ENCODE data around the gene RBM23.

Gene RBM23

DNA sequence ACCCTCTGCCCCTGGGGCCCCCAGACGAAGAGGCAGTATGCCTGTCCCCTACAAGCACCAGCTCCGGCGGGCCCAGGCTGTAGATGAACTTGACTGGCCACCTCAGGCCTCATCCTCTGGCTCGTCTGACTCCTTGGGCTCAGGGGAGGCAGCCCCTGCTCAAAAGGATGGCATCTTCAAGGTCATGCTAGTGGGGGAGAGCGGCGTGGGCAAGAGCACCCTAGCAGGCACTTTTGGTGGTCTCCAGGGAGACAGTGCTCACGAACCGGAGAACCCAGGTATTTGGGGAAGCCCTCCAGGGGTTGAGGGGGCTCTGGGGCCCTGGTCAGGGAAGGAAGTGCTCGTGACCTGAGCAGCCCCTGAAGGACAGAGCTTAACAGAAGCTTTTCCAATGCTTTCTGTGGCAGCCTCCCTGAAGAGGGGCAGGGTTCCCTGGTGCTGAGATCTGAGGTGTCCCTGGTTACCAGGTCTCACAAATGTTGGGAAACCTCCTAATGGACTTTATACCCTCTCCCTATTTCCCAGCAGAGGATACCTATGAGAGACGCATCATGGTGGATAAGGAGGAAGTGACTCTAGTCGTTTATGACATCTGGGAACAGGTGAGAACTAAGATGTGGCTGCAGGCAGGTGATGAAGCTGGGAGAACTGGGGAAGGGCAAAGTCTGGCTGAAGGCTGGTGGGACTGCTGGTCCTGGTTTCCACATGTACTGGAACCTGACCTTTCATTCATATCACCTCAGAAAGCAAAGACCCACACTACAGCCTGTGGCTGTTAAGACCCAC is 34.0 kb downstream of the RBM23 start:
- DNase-seq = no peak

DNA sequence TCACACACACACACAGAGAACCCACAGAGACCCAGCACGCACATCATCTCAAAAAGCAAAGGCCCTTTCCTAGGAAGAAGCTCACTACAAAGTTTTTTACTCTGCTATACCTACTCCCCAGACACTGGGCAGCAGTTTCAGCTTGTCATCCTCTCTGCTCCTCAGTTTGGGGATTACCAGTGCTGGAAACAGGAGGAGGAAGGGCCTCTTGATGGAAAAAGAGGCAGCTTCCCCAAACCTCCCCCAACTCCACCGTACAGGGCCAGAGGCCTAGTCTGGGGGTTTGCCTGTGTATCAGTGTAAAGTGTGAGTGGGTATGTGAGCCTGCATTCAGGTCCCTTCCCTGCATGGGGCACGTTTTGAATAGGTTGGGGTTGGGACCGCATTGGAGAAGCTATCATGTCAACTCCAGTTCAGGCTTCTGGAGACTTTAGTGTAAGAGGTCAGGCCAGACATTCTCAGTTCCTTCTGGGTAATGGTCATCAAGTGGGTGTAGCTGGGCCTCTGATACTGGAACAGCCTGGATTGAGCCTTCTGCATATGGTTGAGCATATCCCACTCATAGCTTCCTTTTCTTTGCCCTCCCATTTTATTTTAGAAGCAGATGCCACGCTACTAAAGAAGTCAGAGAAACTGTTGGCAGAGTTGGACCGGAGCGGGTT is 34.7 kb downstream of the RBM23 start:
- no peak for DNase-seq

DNA sequence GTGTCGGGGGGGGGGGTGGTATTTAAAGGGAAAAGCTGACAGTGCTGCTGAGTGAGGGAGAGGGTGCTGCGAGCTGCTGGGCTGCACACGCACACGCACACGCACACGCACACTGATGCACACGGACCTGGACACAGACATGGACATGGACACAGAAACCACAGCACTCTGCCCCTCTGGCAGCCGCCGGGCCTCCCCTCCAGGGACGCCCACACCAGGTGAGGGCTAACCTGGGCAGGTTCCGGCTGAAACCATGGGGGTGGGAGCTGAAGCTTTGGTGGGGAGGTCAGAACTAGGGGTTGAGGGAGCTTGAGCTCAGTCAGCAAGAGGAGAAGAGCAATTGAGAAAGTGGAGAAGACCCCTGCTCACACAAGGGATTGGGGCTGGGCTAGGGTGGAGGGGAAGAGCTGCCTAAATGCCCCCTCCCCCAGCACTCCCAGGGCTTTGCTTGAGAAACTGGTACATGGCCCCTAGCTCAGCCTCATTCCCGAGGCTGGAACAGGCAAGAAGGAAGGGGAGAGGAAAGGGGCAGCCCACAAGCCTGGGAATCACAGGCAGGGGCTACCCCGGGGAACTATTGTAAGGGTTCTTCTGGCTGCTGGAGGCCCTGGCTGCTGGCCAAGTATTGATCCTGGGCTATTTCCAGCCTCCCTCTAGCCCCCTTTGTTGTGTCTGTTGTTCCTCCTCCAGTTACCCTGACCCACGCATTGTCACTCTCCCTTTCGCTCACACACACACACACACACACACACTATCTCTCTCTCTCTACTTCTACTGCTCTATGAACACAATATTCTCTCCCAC is 35.6 kb downstream of the RBM23 start, which contains the start of gene REM2:
Gene REM2 (plus strand): TSS at position 50 of the 804 bp plus-strand sequence. CDS start 66 bp downstream, at position 116.
- DNase-seq = no peak

DNA sequence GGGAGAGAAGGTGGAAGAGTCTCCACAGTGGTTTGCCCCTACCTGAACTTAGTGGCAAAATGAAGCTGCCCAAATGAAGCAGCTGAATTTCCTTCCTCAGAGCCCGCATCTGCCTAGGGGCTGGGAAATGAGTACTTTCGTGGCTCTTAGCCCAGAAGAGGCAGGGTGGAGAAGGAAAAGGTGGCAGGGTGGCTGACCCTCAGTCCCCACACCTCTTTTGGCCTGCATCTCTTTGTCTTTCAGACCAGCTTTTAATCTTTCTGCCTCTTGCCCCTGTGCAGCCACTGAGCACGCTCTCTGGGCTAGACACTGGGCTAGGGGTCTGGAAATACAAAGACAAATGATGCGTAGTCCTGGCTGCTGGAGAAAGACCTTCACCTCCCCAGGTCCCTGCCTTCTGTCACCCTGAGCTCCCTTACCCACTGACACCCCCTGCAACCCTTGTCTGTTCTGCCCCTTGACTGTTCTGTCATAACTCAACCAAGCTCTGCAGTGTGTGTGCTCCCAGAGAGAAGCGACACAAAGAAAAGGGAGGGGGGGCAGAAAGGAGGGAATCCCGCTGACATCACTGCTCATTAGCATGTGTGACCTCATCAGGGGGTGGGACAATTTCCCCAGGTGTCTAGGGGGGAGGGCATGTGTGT is 36.3 kb downstream of the RBM23 start:
- DNase-seq = no peak

DNA sequence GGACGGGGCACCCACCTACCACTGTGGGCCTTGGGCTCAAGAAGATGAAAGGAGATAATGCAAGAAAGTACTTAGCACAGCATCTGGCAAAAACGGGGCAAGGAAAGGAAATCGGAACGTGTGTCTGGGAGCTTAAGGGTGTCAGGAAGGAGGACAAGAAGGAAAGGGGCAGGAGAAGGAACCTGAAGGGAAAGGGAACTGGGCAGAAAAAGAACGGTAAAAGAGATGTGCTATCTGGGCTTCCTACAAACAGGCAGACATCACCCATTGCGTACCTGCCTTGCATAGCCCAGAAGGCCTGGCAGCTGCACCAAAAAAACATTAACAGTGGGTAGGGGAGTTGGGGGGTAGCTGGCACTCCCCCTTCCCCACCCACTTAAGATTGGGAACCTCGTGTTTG is 36.9 kb downstream of the RBM23 start:
- no peak for DNase-seq

DNA sequence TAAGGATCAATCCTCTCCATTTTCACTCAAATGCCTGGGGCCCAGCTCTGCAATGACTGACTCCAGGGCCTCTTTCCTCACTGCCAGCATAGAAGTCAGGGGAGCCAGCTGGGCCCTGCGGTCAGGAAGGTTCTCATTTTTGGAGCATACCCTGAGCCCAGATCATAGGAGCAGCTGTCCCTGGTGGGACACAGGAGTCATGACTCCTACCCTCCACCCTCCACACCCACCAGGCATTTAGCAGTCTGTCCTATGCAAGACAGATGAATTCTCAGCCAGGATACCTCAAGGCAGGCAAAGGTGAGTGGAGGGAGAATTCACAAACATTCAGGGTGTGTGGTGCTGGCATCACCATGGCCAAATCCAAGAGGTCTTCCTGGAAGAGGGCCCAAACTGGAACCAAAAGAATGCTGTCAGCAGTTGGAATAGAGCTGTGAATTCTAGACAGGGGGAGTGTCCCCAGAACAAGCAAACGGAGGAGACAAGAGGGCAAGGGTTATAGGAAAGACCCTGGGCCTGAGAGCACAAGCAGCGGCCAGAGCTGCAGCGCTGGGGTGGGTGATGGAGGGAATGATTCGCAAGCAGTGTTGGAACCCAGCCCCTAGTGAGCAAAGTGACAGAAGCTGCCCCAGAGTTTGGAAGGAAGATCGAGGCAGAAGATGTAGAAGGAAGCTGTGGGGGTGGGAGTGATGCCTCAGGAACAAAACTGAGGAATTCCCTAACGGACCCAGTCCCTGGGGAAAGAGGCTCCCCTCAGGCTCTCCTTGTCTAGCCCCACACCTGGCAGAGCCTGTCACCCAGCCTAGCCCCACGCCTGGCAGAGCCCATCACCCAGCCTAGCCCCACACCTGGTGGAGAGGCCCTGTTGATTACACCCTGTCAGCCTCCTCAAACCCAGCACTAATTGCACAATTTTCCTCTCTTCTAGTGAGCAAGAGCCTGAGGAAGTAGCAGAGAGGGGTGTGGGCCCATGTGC is 40.4 kb downstream of the RBM23 start:
- no peak for DNase-seq

DNA sequence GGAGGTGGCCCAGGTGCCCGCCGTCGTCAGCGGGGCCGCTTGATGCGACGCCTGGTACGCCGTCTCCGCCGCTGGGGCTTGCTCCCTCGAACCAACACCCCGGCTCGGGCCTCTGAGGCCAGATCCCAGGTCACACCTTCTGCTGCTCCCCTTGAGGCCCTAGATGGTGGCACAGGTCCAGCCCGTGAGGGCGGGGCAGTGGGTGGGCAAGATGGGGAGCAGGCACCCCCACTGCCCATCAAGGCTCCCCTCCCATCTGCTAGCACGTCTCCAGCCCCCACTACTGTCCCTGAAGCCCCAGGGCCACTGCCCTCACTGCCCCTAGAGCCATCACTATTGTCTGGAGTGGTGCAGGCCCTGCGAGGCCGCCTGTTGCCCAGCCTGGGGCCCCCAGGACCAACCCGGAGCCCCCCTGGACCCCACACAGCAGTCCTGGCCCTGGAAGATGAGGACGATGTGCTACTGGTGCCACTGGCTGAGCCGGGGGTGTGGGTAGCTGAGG is 41.9 kb downstream of the RBM23 start:
- DNase-seq = no peak

DNA sequence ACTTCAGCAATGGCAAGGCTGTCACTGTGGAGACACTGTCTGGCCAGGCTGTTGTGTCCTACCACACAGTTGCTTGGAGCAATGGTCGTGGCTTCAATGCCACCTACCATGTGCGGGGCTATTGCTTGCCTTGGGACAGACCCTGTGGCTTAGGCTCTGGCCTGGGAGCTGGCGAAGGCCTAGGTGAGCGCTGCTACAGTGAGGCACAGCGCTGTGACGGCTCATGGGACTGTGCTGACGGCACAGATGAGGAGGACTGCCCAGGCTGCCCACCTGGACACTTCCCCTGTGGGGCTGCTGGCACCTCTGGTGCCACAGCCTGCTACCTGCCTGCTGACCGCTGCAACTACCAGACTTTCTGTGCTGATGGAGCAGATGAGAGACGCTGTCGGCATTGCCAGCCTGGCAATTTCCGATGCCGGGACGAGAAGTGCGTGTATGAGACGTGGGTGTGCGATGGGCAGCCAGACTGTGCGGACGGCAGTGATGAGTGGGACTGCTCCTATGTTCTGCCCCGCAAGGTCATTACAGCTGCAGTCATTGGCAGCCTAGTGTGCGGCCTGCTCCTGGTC is 43.1 kb downstream of the RBM23 start:
- no peak for DNase-seq

DNA sequence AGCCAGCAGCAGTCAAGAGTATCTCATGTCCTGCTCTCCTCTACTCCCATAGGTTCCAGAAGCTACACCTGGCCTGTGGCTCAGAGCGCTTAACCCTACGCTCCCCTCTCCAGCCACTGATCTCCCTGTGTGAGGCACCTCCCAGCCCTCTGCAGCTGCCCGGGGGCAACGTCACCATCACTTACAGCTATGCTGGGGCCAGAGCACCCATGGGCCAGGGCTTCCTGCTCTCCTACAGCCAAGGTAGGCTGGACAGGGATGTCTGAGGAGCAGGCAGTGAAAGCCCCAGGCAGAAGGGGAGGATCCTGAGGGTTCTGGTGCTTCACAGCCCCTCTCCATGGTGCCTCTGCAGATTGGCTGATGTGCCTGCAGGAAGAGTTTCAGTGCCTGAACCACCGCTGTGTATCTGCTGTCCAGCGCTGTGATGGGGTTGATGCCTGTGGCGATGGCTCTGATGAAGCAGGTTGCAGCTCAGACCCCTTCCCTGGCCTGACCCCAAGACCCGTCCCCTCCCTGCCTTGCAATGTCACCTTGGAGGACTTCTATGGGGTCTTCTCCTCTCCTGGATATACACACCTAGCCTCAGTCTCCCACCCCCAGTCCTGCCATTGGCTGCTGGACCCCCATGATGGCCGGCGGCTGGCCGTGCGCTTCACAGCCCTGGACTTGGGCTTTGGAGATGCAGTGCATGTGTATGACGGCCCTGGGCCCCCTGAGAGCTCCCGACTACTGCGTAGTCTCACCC is 43.8 kb downstream of the RBM23 start:
- DNase-seq = no peak

DNA sequence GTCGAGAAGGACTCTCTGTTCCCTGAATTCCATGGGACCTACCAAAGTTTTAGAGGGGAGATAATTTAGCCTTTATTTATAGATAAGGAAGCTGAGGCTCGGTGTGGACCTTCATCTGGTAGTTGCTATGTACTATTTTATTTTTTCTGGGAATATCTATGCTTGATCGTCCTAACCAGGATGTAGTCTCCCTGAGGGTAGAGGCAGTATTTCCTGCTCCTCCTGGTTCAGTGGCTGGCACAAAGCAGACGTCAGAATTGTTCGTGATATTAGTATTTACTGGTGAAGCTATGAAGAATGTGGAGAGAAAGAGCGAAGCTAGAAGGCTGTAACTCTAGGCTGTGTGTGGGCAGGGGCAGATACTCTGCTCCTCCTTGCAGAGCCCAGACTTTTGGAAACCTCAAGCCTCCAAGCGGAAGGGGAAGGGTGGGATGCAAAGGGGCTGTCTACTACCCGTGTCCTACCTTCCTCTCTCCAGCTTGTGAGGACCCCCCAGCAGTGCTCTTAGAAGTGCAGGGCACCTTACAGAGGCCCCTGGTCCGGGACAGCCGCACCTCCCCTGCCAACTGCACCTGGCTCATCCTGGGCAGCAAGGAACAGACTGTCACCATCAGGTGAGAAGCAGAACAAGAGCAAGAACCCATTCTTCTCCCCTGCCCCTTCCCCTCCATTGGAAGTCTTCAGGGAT is 46.0 kb downstream of the RBM23 start:
- DNase-seq = no peak

DNA sequence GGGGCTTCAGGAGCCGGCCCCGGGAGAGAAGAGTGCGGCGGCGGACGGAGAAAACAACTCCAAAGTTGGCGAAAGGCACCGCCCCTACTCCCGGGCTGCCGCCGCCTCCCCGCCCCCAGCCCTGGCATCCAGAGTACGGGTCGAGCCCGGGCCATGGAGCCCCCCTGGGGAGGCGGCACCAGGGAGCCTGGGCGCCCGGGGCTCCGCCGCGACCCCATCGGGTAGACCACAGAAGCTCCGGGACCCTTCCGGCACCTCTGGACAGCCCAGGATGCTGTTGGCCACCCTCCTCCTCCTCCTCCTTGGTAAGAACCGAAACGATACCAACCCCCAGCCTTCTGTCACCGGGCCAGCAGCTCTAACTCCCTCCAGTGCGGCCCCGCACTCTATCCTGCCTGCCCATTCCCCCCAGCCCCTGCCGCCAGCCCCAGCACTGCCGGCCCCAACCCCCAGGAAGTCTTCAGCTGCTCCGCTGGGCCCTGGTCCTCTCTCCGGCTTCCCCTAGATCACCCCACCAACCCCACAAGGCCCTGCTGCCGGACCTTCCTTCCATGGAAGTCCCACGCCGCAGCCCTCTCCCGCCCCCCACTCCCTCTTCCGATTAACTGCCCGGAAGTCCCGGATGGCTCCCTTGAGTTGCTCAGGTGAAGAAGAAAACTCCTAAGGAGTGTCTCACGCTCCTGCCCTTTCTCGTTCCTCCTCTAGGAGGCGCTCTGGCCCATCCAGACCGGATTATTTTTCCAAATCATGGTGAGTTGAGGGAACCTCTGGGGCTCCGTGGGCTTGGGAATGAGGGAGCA is 46.7 kb downstream of the RBM23 start:
- no peak for DNase-seq

DNA sequence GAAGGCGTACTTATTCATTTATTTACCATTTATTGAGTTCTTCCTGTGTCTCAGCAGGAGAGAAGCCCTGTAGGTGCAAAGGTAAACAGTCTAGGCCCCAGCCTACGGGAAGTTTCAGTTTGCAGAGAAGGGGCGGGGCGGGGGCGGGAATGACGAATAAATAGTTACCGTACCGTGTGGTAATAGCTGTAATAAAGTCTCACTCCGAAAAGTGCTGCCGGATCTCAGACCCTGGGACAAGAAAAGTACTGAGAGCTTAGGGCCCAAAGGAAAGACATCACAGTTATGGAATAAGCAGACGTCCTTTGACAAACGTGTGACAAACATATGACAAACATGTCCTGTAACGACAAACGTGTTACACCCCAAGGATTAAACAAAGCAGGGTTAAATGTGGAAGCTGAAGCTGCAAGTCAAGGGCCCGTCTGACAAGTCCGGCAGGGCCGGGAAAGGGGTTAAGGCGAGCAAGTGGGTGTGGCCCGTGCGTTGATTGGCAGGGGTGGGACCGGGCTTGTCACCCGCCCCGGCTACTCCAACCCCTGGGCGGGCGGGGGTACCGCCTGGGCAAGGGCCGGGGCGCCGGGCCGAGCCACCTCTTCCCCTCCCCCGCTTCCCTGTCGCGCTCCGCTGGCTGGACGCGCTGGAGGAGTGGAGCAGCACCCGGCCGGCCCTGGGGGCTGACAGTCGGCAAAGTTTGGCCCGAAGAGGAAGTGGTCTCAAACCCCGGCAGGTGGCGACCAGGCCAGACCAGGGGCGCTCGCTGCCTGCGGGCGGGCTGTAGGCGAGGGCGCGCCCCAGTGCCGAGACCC is 47.5 kb downstream of the RBM23 start, which contains the start of gene LRP10:
Gene LRP10 (plus strand): TSS at position 517 of the 809 bp plus-strand sequence. CDS start 564 bp downstream, outside the sequence.
- DNase-seq = no peak

DNA sequence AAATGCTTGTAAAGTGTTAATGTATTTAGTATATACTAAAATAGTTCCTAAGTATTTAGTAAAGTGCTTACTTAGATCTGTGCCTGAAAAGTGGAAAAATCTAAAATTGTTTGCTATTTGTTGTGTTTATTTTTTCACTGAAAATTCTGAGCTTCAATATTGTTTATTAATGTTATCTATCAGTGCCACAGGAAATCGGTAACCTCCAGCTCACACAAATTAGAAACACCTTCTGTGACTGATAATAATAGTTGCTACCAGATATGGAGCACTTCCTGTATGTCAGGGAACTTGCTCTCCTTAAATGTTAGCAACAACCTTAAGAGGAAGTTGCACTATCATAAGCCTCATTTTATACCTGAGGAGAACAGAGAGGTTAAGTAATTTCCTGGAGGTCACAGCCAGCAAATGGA is 48.1 kb downstream of the RBM23 start:
- no peak for DNase-seq

DNA sequence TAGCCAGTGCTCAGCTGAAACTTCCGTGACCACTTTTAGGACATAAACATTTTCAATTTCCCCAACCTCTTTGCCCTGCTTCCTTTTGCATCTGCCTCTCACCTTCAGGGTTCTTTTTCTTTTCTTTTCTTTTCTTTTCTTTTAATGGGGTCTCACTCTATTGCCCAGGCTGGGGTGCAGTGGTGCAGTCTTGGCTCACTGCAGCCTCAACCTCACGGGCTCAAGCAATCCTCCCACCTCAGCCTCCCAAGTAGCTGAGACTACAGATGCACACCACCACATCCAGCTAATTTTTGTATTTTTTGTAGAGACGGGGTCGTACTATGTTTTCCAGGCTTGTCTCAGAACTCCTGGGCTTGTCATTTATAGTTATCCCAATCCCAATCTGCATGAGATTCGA is 52.1 kb downstream of the RBM23 start:
- no peak for DNase-seq

DNA sequence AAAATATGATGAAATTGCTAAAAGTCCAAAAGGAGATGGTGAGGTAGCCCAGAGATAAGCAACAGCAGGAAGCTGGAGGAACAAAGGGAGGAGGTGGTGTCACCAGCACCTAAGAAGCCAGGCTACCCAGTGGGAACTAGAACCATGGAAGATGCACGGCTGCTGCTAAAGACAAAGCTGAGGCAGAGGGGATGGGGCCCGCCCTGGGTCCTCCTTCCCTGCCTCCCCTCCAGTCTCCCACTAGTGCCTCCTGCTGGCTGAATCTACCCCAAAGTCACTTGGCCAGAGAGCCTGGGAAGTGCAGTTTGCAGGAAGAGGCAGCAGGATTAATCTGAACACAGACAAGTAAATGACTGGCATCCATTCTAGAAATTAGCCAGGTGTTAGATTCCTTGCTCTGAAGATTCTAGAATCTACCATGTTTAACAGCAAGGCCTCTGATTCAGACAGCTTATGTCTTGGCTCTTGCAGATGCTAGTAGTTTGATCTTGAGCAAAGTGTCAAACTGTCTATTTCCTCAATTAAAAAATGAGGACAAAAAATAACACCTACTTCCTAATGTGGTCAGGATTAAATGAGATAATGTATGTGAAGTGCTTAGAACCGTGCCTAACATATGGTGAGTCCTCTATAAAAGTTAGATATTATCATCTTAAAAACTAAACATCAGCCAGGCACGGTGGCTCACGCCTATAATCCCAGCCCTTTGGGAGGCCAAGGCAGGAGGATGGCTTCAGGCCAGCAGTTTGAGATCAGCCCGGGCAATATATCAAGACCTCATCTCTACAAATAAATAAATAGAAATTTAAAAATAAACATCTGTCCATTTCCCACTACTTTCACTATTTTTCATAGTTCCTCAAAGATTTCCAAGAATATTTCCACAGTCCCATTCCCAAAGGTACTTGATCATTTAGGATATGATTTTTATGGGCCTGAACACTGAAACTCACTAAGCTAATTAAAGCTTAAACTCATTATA is 53.2 kb downstream of the RBM23 start:
- DNase-seq = no peak

DNA sequence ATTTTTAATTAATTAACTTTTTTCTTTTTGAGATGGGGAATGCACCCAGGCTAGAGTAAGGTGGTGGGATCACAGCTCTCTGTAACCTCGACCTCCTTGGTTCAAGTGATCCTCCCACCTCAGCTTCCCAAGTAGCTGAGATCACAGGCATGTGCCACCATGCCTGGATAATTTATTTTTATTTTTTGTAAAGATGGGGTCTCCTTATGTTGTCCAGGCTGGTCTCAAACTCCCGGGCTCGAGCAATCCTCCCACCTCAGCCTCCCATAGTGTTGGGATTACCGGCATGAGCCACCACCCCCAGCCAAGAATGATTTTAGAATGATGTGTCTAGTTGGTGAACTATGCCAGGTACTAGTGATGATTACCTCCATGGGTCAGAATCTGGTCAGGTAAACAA is 54.0 kb downstream of the RBM23 start:
- no peak for DNase-seq

DNA sequence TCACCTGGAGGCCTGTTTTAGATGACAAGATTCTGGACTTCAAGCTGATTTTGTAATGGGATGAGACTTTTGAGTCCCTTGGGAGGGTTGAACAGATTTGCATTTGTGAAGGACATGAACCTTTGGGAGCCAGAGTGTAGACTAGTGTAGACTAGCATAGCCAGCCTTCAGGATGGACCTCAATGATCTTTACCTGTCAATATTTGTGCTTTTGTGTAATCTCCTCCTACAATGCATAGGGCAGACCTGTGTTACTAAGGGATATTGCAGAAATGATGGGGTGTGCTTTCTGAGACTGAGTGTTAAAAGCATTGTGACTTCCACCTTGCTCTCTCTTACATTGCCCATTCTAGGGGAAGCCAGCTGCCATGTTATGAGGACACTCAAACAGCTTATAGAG is 57.3 kb downstream of the RBM23 start:
- no peak for DNase-seq
